PC-9 (cell line): Measurements from ENCODE around the gene RBM33. TPM values are rescaled to one million over a fixed set of nuclear protein-coding genes. Genes with fewer than 3 reads are reported as not detected.
A peak's percentile ranks its signal among the peaks of the same experiment; 100 is the strongest.

ENCODE experiments used
- BruUV-seq: library from RNA; stranded (reverse); fragments of 400-500 nt; replicated peaks from 2 replicates; lab custom pipeline; 2021; lab: Mats Ljungman, UMichigan
- CTCF ChIA-PET: fragments of 300-600 bp; sonication (Branson Sonifier 250); formaldehyde crosslinking; loops from one replicate; lab custom pipeline; 2022; ENCODE audit warnings: antibody characterized with exemption; lab: Charles Lee
- POLR2A ChIA-PET: fragments of 300-600 bp; sonication (Branson Sonifier 250); formaldehyde crosslinking; loops from one replicate; lab custom pipeline; 2022; ENCODE audit warnings: antibody characterized with exemption; ENCODE audit not compliant: unreplicated experiment; lab: Charles Lee
- DNase-seq, 2 experiments: peaks; one replicate each; pipeline versions ENCODE4 v3.0.0 to v3.0.0-alpha.2; 2015 to 2022; ENCODE audit warnings: mixed read lengths in 1 of 2
- H2AFZ ChIP-seq: fragments of 200-600 bp; sonication (generic); 2 replicates; pipeline ENCODE4 v1.8.1; 2017; ENCODE audit warnings: antibody characterized with exemption
- H3F3A ChIP-seq: fragments of 200-600 bp; sonication (generic); 2 replicates; pipeline ENCODE4 v1.8.1; 2017; ENCODE audit warnings: antibody characterized with exemption, mild to moderate bottlenecking, low read depth; ENCODE audit not compliant: insufficient read depth
- H3K27ac ChIP-seq: fragments of 200-600 bp; sonication (generic); 2 replicates; pipeline ENCODE4 v1.6.1; 2016; ENCODE audit warnings: mixed run types
- H3K27me3 ChIP-seq: fragments of 200-600 bp; sonication (generic); 2 replicates; pipeline ENCODE4 v1.6.1; 2016; ENCODE audit warnings: low read depth, mixed run types; ENCODE audit not compliant: insufficient read depth
- H3K36me3 ChIP-seq: fragments of 200-600 bp; sonication (generic); 2 replicates; pipeline ENCODE4 v1.6.1; 2016; ENCODE audit warnings: low read depth, mixed run types
- H3K4me1 ChIP-seq: fragments of 200-600 bp; sonication (generic); replicated peaks from 2 replicates; pipeline ENCODE4 v1.6.1; 2016; ENCODE audit warnings: mixed run types; ENCODE audit not compliant: insufficient read depth
- H3K4me2 ChIP-seq: fragments of 200-600 bp; sonication (generic); 2 replicates; pipeline ENCODE4 v1.6.1; 2017; ENCODE audit warnings: mixed run types
- H3K4me3 ChIP-seq: fragments of 200-600 bp; sonication (generic); 2 replicates; pipeline ENCODE4 v1.6.1; 2016; ENCODE audit warnings: mixed run types
- H3K79me2 ChIP-seq: fragments of 200-600 bp; sonication (generic); 2 replicates; pipeline ENCODE4 v1.6.1; 2017; ENCODE audit warnings: low read depth, mixed run types
- H3K9me2 ChIP-seq: fragments of 200-600 bp; sonication (generic); 2 replicates; pipeline ENCODE4 v1.8.1; 2017; ENCODE audit warnings: mild to moderate bottlenecking; ENCODE audit not compliant: insufficient read depth
- H3K9me3 ChIP-seq: fragments of 200-600 bp; sonication (generic); 2 replicates; pipeline ENCODE4 v1.8.1; 2016; ENCODE audit warnings: low read depth; ENCODE audit not compliant: insufficient read depth
- H4K20me1 ChIP-seq: fragments of 200-600 bp; sonication (generic); 2 replicates; pipeline ENCODE4 v1.8.1; 2017; ENCODE audit not compliant: insufficient read depth
- CTCF ChIP-seq: fragments of 200-600 bp; sonication (generic); conservative IDR thresholded peaks from 2 replicates; pipeline ENCODE4 v1.6.1; 2017; ENCODE audit warnings: mixed run types, antibody characterized with exemption, mild to moderate bottlenecking, moderate library complexity
- EZH2 ChIP-seq: fragments of 200-600 bp; sonication (generic); IDR thresholded peaks from 2 replicates; pipeline ENCODE4 v1.8.0; 2017; ENCODE audit warnings: antibody characterized with exemption, low read depth
- intact Hi-C: fragments of 100-400 bp; cut with micrococcal nuclease; formaldehyde crosslinking; loops from one replicate; pipeline ENCODE4 v1.10.0; 2022; ENCODE audit not compliant: unreplicated experiment
- total RNA-seq: library from RNA; stranded (reverse); gene quantifications from 2 replicates; pipeline ENCODE4 v1.2.3, GENCODE V29; 2021

Gene RBM33
- total RNA-seq, 1 experiment from 2014 or later, result 85.7 TPM

- Histone ChIP-seq H3K4me3 (no peak overlapping the region), H3K27ac (no peak overlapping the region), H3F3A (no peaks in the 10 kb centered on the region), H3K27me3 (peaks cover 87% of the 10 kb centered on the region), H2AFZ (no peak overlapping the region), H3K9me2 (no peaks in the 10 kb centered on the region), H3K9me3 (no peaks in the 10 kb centered on the region), H3K4me1 (no peaks in the 10 kb centered on the region), H3K79me2 (no peaks in the 10 kb centered on the region), H4K20me1 (no peaks in the 10 kb centered on the region; the same call in 1 of the 2 replicates), H3K4me2 (no peak overlapping the region), H3K36me3 (no peaks in the 10 kb centered on the region)
- peak; percentile 52 to 70 for DNase-seq
- CTCF ChIA-PET, result interaction anchor here (0.5 to 1.3 kb wide), 8 partner anchors 27 to 687 kb away, joined by 3 to 6 read pairs (median 3); no protein-coding TSS in a partner anchor
- TF ChIP-seq EZH2 (no peak), CTCF (peak; percentile 100)
- POLR2A ChIA-PET, result no interaction called here
- intact Hi-C loops, result loop anchor here (1.0 to 10.0 kb wide), 4 partner anchors 139 to 672 kb away; no protein-coding TSS in a partner anchor
- no TSS peak for BruUV-seq
Measured at GRCh38 chr7:155598810-155599210, 45.7 kb upstream of the RBM33 start.

- Histone ChIP-seq H3F3A (no peaks in the 10 kb centered on the region), H3K27ac (no peak overlapping the region)
- no TSS peak for BruUV-seq
Measured at GRCh38 chr7:155602156-155602555, 42.3 kb upstream of the RBM33 start.

GRCh38 chr7:155602750-155603149 lies 41.7 kb upstream of the RBM33 start:
- Histone ChIP-seq H3K79me2 (no peaks in the 10 kb centered on the region), H3K9me3 (no peaks in the 10 kb centered on the region), H3K36me3 (no peaks in the 10 kb centered on the region), H3F3A (no peaks in the 10 kb centered on the region), H3K27ac (no peak overlapping the region), H3K4me2 (no peak overlapping the region), H3K4me1 (no peaks in the 10 kb centered on the region), H3K4me3 (no peak overlapping the region), H3K9me2 (no peaks in the 10 kb centered on the region), H4K20me1 (no peaks in the 10 kb centered on the region; the same call in 1 of the 2 replicates), H2AFZ (no peak overlapping the region), H3K27me3 (peaks cover 83% of the 10 kb centered on the region)
- intact Hi-C loops, result no loop called here
- POLR2A ChIA-PET, result no interaction called here
- CTCF ChIA-PET, result no interaction called here
- BruUV-seq, result no TSS peak
- no peak for DNase-seq
- no peak for TF ChIP-seq EZH2
- no peak for TF ChIP-seq CTCF

More at GRCh38 chr7:155602156-155602555, 42.3 kb upstream of the RBM33 start:
- Histone ChIP-seq H3K4me1 (no peaks in the 10 kb centered on the region), H3K9me3 (no peaks in the 10 kb centered on the region), H3K27me3 (peaks cover 83% of the 10 kb centered on the region), H2AFZ (no peak overlapping the region), H3K79me2 (no peaks in the 10 kb centered on the region), H3K9me2 (no peaks in the 10 kb centered on the region), H3K4me3 (no peak overlapping the region), H3K4me2 (no peak overlapping the region), H3K36me3 (no peaks in the 10 kb centered on the region), H4K20me1 (no peaks in the 10 kb centered on the region; the same call in 1 of the 2 replicates)
- TF ChIP-seq CTCF (no peak), EZH2 (no peak)
- ChIA-PET CTCF (interaction anchor here (0.7 kb wide), 1 partner anchor 738 kb away, joined by 3 read pairs; no protein-coding TSS in a partner anchor), POLR2A (interaction anchor here (0.6 kb wide), 1 partner anchor 157 kb away, joined by 4 read pairs; no protein-coding TSS in a partner anchor)
- intact Hi-C loops, result no loop called here
- no peak for DNase-seq
